OCI-LY7 (cell line): ENCODE results near the gene LRRC36.

Experiments
- CTCF ChIP-seq: fragments of 200-600 bp; sonication (generic); conservative IDR thresholded peaks from 2 replicates; pipeline ENCODE4 v1.5.1; 2014; ENCODE audit warnings: mild to moderate bottlenecking, antibody characterized with exemption, low read length, moderate library complexity, mixed read lengths
- EZH2phosphoT487 ChIP-seq: fragments of 200-600 bp; sonication (generic); IDR thresholded peaks from 2 replicates; pipeline ENCODE4 v1.6.1; 2018; ENCODE audit warnings: low read depth, borderline replicate concordance, mild to moderate bottlenecking, mixed run types, antibody characterized with exemption, low read length, moderate library complexity, mixed read lengths

- TF ChIP-seq CTCF, result no peak
- no peak for TF ChIP-seq EZH2phosphoT487
Measured at GRCh38 chr16:67387479-67388079, 61.0 kb downstream of the LRRC36 start.
